Measurements from ENCODE around the gene ODAD4.

DNA sequence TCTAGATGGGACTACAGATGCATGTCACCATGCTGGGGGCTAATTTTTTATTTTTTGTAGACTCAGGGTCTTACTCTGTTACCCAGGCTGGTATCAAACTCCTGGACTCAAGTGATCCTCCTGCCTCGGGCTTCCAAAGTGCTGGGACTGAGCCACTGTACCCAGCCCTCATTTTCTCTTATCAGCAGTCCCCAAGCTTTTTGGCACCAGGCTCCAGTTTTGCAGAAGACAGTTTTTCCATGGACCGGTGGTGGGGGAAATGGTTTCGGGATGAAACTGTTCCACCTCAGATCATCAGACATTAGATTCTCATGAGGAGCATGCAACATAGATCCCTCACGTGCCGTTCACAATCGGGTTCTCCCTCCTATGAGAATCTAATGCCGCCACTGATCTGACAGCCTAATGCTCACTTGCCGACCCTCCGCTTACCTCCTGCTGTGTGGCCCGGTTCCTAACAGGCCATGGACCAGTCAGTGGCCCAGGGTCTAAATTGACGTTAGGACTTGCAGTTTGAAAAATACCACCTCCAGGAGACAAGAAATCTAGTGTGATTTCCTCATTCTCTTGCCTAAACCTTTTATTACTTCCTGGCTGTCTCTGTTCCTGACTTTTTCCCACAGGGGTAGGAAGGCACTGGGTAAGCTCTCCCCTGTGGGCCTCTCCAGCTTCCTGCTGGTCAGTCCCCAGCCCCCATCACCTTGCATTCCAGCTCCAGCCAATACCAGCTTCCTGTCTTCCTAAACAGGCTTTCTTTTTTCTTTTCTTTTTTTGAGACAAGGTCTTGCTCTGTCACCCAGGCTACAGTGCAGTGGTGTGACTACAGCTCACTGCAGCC, 26.8 kb downstream of the ODAD4 start:
- TF ChIP-seq POLR2A (IDR thresholded peaks at IDR 0.05; ENCODE audit: low read length) (no peak), GATA1 (IDR thresholded peaks at IDR 0.05; ENCODE audit: low read depth, low read length) (no peak)

All from erythroblast (primary cell).